Stimulated activated CD4-positive, alpha-beta T cell treated with anti-CD3 and anti-CD28 coated beads, TNF-alpha, amount 100 ng/mL, for 1 hour (primary cell): ENCODE results near the gene CYB5RL.
"Not testable (repeated sequence)": the region's sequence is repeated elsewhere in the genome, so short reads cannot be mapped to it uniquely, and the experiment has no call there.

Experiments
- DNase-seq, 3 donors: peaks; one replicate each; pipeline ENCODE4 v3.0.0-alpha.2; 2020; ENCODE audit warnings: low read depth in 3 of 3, low spot score in 1 of 3

CYB5RL gene

DNA sequence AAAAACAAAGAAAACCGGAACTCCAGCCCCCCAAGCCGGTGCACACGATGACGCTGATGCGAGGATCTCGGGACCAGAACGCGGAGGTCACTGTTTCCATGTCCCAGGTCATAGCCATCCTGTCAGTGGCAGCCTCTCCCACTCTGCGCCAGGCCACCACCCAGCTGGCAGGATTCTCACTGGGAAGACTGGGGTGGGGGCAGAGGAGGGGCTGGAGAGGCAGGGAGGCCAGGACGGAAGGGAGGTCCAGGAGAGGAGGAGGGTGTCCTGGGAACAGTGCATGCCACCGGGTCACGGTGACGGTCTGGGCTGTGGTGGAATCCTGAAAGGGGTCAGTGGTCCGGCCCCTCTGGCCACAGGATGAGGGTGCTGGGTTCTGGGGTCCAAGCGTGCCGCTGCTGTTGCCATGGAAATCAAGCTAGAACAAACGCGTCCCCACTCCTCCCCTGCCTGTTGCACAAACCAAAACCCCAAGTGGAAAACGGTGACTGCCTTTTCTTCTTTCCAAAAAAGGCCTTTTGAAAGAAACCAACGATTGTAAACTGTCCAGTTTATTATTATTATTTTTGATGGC is 26.2 kb upstream of the CYB5RL start:
- no peak for DNase-seq

GRCh38 chr1:54225378-54225777 is 25.5 kb upstream of the CYB5RL start:
- DNase-seq: no peak

DNA sequence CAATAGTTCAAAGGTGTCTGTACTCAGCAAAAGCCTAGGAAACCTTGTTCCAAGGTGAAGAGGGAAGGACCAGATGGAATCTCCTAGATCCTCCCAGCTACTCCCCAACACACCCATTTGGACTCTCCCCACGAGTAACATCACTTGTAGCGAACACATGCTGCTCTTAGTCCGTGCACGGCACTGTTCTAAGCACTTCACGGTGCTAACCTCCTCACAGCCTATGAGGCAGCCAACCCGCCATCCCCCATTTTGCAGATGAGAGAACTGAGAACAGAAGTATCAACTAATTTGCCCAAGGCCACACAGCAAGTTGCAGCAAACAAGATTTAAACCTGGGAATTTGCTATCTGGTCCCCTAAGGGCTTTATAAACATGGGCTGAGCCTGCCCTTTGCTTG is 24.4 kb upstream of the CYB5RL start:
- no peak for DNase-seq

GRCh38 chr1:54223441-54224202 is 23.8 kb upstream of the CYB5RL start:
- DNase-seq: no peak

DNA sequence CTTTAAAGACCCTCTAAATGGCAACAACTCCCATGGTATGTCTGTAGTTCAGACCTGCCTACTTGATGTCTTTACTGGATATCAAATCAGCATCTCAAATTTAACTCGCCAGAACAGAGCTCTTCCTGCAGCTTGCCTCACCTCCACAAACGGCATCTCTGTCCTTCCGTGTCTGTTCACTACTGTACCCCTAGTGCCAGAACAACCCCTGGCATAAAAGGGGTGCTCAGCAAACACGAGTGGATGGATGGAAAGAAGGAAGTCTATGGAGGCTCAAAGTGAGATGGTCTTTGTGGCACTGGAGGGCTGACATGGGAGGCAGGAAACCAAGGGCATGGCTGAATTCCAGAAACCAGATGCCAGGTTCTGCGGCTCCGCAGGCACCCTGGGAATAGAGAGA is 22.9 kb upstream of the CYB5RL start:
- no peak for DNase-seq

DNA sequence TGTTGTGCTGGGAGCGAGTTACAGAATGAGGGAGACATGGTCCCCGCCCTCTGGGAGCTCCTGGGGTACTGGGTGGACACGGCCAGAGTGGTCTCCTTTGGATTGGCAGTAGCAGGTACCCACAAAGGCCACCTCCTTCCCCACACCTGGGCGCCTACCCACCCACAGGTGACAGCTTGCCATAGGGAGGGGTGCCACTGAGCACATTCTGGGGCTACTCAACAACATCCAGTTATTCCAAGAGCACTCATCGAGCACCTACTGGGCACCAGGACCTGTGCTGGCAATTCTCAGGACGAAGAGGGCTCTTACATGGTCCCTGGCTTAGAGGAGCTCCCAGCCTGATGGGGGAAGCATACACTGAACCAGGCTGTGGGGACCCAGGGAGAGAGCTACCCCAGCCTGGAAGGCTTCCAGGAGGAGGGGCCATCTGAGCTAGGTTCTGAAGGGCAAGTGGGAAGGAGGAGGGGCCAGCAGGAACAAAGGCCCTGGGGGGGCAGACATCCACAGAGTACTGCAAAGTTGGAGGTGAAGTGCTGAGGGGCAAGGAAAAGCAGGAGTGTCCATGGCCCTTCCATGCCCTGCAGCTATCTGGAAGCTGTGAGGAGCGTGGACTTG is 22.1 kb upstream of the CYB5RL start:
- no peak for DNase-seq

DNA sequence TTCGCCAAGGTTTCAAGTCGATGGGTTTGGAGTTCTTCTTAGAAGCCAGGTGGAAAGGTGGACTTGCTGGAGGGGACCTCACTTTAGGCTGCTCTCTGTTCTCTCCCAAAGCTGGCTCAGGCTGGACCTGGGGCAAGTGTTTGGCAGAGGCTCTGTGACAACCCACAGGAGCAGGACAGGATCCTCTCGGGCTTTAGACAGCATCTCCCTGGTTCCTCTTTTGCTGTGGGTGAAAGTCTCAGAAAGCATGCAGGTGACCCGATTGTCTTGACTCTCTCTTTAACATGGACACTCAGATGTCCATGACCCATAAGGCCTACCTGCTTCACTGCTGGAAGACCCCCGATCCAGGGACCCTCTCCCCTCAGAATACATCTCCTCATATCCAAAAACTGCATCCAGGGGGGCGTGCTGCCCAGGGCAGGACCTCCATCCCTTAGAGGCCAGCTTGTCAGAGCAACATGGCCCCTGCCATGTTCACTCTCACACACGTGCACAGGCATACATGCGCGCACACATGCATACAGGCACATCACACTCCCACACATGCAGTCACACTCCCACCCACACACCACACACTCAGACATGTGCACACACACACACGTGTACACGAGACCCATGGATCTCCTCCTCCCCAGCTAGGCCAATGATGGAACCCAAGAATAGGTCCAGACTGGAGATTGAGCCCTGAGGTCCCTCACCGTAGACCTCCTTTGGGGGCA is 21.4 kb upstream of the CYB5RL start:
- no peak for DNase-seq

DNA sequence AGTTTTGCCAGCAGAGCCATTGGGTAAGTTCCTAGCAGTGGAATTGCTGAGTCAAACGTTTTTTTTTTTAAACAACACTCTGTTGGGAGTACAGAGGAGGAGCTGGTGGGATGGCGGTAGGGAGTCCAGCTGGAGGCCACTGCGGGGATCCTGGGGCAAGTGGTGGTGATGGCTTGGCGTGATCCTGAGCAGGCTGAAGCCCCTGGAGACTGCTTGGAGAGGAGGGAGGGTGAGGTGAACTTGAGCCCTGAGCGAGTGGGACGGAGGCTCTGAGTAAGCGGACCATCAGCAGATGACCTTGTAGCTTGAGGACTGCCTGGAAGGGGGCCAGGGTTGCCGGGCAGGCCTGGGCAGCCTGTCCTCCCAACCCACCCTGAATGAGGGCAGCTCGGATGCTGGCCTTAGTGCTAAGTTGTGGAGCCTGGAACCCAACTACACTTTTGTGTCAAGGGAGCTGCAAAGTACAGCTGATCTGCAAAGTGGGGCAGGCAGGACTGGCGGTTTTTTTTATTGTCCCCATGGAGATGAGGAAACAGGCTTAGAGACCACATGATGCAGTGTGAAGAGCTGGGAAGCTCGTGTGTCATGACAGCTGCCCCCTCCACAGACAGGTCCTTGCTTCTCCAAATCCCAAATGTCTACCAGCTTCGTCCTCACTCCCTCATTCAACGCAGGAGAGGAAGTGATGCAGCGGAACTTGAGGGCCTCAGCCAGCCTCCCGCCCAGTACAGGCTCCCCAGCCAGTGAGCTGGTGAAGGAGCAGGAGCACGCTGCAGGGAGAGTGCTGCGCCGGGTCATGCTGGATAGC is 20.4 kb upstream of the CYB5RL start:
- no peak for DNase-seq

DNA sequence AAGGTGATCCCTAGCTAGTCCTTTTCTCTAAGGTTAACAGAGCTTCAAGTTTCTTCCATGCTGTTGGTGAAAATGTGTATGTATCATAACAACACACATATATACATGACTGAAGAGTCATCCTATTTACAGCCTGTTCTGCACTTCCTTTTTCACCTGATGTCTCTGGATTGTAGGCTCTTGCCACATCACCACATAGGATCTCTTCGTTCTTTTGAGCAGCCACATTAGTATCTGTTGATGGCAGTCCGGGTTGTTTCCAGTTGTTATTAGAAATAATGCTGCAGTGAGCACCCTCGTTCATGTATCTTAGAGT is 19.8 kb upstream of the CYB5RL start:
- DNase-seq: no peak

DNA sequence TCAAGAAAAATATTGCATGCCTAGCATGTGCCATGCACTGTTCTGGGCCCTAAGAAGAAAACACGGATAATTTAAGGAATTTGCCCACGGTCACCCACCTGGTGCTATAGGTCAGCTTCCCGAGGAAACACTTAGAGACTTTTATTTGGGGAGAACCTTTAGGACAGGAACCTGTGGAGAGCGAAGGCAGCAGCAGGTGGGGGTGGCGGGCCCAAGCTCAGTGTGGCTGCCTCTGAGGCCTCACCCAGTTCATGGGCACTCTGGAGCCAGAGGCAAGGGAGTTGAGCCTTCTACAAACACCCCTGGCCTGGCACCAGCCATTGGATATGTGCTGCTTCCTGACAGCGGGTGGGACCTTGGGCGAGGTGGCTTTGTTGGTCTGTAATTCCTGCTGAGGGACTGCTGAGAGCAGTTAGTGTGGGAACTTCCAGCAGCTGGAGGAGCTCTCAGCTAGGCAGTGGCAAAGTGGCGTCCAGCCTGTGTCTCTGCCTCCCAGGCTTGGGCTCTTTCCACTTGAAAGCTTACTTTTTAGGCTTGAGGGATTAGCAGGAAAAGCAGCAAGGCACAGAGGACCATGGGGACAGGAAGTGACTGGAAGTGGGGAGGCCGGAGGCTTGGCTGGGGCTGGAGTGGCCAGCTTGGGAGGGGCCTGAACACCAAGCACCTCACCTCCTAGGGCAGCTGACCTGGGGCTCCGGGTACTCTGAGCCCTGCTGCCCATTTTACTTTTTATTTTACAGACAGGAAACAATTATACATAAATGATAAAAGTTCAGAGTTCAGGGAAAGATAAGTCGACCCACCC is 19.3 kb upstream of the CYB5RL start:
- no peak for DNase-seq

DNA sequence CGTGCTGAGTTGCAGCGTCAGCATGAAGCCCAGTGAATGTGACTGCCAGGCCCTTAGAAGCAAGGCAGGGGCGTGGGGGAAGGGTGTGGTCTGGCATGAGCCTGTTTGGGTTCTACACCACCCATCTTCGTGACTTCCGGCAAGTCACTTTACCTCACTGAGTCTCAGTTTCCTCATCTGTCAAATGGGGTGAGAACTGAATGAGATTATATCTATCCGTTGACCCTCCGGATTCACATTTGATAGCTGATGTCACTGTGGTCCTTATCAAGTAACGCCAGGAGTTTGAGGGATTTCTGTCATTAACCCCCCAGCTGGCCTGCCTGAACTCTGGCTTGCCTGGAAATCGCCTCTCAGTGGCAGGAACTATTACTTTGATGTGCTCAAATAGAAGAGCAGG is 15.7 kb upstream of the CYB5RL start:
- no peak for DNase-seq

DNA sequence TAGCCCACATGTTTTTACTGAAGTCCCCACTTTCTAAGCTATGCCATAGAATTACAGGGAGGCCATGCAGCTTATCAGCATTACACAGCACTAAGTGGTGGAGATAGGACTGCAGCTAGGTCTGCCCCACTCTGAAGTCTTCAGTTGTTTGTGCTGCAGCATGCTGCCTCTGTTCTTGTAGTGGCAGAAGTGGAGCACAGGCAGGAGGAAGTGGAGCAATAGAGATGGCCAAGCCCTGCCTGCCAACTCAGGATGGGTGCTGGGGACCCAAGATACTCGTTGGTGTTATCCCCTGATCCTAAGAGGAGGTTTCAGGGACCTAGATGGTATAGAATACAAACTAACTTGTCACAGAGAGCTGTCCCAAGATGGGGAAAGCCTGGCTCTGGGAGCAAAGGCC is 13.0 kb upstream of the CYB5RL start:
- no peak for DNase-seq

DNA sequence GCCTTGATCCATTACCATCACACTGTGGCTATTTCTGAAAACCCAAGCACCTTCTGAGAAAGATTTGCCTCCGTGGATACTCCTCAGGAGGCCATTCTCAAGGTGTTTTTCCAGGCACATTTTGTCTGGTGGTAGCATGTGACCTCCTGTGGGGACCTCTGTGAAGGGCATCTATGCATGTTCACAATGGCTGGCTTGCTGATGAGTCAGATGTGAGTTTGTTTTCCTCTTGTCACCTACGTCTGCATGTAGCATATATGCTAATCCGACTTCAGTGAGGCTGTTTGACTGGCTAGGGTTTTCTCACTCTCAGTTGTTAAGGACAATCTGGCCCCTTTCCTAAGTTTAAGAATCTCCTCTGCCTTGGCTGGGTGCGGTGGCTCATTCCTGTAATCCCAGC is 8.1 kb upstream of the CYB5RL start:
- not testable (repeated sequence) for DNase-seq

- DNase-seq: no peak
These were observed 7.5 kb upstream of the CYB5RL start for GRCh38 chr1:54207287-54207686.

DNA sequence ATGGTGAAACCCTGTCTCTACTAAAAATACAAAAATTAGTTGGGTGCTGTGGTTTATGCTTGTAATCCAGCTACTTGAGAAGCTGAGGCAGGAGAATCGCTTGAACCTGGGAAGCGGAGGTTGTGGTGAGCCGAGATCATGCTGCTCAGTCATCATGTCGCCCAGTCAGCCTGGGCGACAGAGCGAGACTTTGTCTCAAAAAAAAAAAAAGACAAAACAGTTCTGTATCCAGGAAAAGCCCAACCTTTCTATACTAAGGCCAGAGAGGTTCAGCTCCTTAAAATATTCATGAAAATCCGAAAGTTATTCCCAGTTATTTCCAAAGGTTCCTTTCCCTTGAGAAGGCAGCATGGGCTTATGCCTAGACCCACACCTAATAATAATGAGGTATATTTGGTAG is 4.4 kb upstream of the CYB5RL start:
- no peak for DNase-seq

- DNase-seq: no peak
These were observed 728 bp upstream of the CYB5RL start for GRCh38 chr1:54200519-54200997.

DNA sequence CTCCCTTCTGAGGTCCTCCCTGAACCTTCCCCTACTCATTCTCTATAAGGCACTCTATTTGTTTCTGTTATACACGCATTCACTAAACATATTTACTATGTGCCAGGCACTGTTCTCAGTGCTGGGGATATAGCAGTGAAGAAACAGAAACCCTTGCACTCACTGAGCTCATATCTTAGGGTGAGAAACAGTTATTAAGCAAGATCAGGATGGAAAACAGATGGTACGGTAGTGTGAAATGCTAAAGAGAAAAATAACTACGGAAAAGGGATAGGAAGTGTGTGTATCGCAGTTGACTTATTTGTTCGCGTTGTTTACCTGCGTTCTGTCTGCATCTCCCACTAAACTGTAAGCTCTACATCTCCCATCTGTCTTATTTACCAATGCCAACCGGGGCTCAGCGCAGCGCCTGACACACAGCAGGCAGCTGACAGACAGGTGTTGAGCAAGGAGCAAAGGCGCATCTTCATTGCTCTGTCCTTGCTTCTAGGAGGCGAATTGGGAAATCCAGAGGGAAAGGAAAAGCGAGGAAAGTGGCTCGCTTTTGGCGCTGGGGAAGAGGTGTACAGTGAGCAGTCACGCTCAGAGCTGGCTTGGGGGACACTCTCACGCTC is 572 bp downstream of the CYB5RL start:
- DNase-seq: no peak

DNA sequence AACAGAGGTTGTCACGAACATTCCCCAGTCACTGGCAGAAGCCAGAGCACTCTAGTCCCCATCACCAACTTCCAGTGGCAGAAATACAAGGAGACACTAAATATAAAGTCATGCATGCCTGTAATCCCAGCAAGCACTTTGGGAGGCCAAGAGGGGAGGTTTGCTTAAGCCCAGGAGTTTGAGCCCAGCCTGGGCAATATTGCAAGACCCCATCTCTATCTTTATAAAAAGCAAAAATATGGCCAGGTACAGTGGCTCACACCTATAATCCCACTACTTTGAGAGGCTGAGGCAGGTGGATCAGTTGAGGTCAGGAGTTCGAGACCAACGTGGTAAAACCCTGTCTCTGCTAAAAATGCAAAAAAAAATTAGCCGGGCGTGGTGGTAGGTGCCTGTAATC is 6.4 kb downstream of the CYB5RL start:
- DNase-seq: no peak

GRCh38 chr1:54191525-54191924 is 8.3 kb downstream of the CYB5RL start:
- no peak for DNase-seq

DNA sequence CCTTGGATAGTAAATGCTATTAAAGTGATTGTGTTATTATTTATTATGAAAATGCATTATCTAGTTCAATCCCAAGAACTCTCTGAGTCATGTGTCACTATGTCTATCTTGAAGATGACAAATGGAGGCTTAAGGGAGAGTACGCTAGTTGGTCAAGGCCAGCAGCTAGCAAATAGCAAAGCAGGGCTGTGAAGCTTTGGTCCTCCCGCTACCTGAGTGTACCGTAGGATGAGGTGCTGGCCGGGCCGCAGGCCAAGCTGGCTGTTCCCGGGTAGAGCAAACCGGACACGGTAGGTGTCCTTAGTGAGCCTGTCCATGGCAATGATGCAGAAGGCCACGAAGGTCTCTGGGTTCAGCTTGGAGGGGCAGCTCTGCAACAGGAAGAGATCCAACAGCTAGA is 9.3 kb downstream of the CYB5RL start:
- no peak for DNase-seq
